IMR-90 (cell line): ENCODE results near the gene CASP8. TPM values are rescaled to one million over a fixed set of nuclear protein-coding genes. Genes with fewer than 3 reads are reported as not detected.

Experiments
- microRNA-seq, 2 experiments: library from miRNA; stranded (forward) in 1 of 2; unstranded in 1 of 2; fragments of 10-50 nt in 1 of 2; fragments of <30 nt in 1 of 2; gene quantifications in 1 of 2; microRNA quantifications in 1 of 2; one replicate each; pipeline versions ENCODE3 to v1.1.0; 2013 to 2020; ENCODE audit not compliant: insufficient read depth in 1 of 2, insufficient read length in 1 of 2, unreplicated experiment in 1 of 2
- polyA plus RNA-seq, 3 experiments: library from polyadenylated mRNA; depleted of rRNA; stranded (reverse); fragments of >200 nt; gene quantifications; 2 replicates each; pipeline ENCODE4 v1.2.3, GENCODE V29; 2012; ENCODE audit warnings: low replicate concordance in 1 of 3
- small RNA-seq, 5 experiments: library from RNA; depleted of rRNA; stranded (forward); fragments of <200 nt; gene quantifications; one replicate each; pipeline ENCODE3, GENCODE V24; 2012
- total RNA-seq: library from RNA; depleted of rRNA; stranded (reverse); fragments of >200 nt; gene quantifications from 2 replicates; pipeline ENCODE4 v1.2.3, GENCODE V29; 2012; rRNA removed

The CASP8 gene
- total and polyA plus RNA-seq, 2 of the 4 experiments (the other 2 are of a cell fraction) = 13.1 to 17.0 TPM

Small RNA genes within 50 kb of the gene (microRNA-seq; reads per million reads assigned to microRNA genes)
- not detected for gene MTND4LP13 (ENCODE audit: insufficient read depth, insufficient read length)

Small RNA genes within 50 kb of the gene (small RNA-seq; reads per million reads assigned to genes)
- gene MTND4LP13 = 0 to 0.42 (median 0) reads per million in 5 experiments

Other genes starting within 250 kb of the CASP8 start
- gene HYCC2, start 188.9 kb upstream of the CASP8 start, total RNA-seq = 9.1 and 10.0 TPM in 2 replicates
- gene HYCC2, start 188.9 kb upstream of the CASP8 start, polyA plus RNA-seq (2012; rRNA removed) = 1.7 and 2.2 TPM in 2 replicates
- gene NDUFB3, start 188.5 kb upstream of the CASP8 start, total RNA-seq = 41.0 and 105 TPM in 2 replicates
- 87.0 and 98.7 TPM in 2 replicates for gene NDUFB3, start 188.5 kb upstream of the CASP8 start, polyA plus RNA-seq (2012; rRNA removed)
- 48.3 and 59.9 TPM in 2 replicates for gene CFLAR, start 144.4 kb upstream of the CASP8 start, total RNA-seq
- 23.8 and 29.2 TPM in 2 replicates for gene CFLAR, start 144.4 kb upstream of the CASP8 start, polyA plus RNA-seq (2012; rRNA removed)
- gene CASP10, start 77.4 kb upstream of the CASP8 start, total RNA-seq = 0.28 and 0.90 TPM in 2 replicates
- gene CASP10, start 77.4 kb upstream of the CASP8 start, polyA plus RNA-seq (2012; rRNA removed) = 0.12 and 0.13 TPM in 2 replicates
- 0.54 and 0.56 TPM in 2 replicates for gene FLACC1, start 96.8 kb downstream of the CASP8 start, total RNA-seq
- gene FLACC1, start 96.8 kb downstream of the CASP8 start, polyA plus RNA-seq (2012; rRNA removed) = 0.11 and 0.32 TPM in 2 replicates
- 48.9 and 65.4 TPM in 2 replicates for gene TRAK2, start 190.9 kb downstream of the CASP8 start, total RNA-seq
- 10.7 and 13.1 TPM in 2 replicates for gene TRAK2, start 190.9 kb downstream of the CASP8 start, polyA plus RNA-seq (2012; rRNA removed)
- 31.5 and 32.5 TPM in 2 replicates for gene STRADB, start 191.2 kb downstream of the CASP8 start, total RNA-seq
- 11.4 and 14.9 TPM in 2 replicates for gene STRADB, start 191.2 kb downstream of the CASP8 start, polyA plus RNA-seq (2012; rRNA removed)